Erythroblast (primary cell): ENCODE data around the gene ABHD3.

ENCODE experiments used
- GATA1 ChIP-seq: IDR thresholded peaks from 2 replicates; pipeline ENCODE4 v1.6.1; 2011; ENCODE audit warnings: low read depth, mild to moderate bottlenecking, control low read depth, low read length, moderate library complexity
- POLR2A ChIP-seq: IDR thresholded peaks from 2 replicates; pipeline ENCODE4 v1.6.1; 2011; ENCODE audit warnings: mild to moderate bottlenecking, low read length

DNA sequence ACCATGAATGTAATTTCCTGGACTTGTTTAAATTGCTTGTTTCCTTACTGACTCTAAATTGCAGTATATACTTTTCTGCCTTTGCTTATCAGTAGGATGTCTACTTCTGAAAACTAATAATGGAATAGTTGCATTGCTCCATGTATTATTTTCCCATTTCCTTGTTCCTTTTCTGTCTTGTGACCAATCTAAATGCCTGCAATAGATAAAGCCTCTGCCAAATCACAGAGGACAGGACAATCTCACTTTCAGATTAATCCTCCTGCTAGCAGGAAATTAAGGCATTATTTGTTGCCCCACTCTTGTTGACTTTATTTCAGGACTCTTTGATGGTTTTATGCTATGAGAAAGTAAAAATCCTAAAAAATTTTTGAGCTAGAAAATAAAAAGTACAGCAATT, 99.4 kb downstream of the ABHD3 start:
- TF ChIP-seq POLR2A (no peak), GATA1 (no peak)
